ENCODE measurements around the gene SACM1L. TPM values are rescaled to one million over a fixed set of nuclear protein-coding genes. Genes with fewer than 3 reads are reported as not detected.

The SACM1L gene
- total and polyA plus RNA-seq, 2 of the 13 experiments (the other 11 are each of a cell fraction or from before 2014, with no cell fraction given) = 15.1 to 27.8 TPM

GRCh38 chr3:45715945-45716344 lies 26.7 kb downstream of the SACM1L start:
- Histone ChIP-seq H3K9me3 (ENCODE audit: low read length) (no peaks in the 10 kb centered on the region), H2AFZ (ENCODE audit: low read length) (no peak overlapping the region), H3K79me2 (ENCODE audit: insufficient read depth, low read length) (no peaks in the 10 kb centered on the region), H3K9ac (ENCODE audit: insufficient read depth, low read depth, low read length) (no peak overlapping the region), H3K4me2 (ENCODE audit: low read depth, low read length) (no peak overlapping the region), H3K4me1 (ENCODE audit: insufficient read depth, low read length) (no peaks in the 10 kb centered on the region), H3K4me3 (replicated peaks in 1 of 3; ENCODE audit: insufficient read depth in 1 of 3, low read depth in 2 of 3, low read length in 3 of 3) (no peak overlapping the region), H3K27ac (ENCODE audit: extremely low read length, insufficient read depth, low read length) (no peak overlapping the region), H4K20me1 (ENCODE audit: insufficient read depth, low read length) (no peaks in the 10 kb centered on the region), H3K36me3 (replicated peaks in 1 of 2; ENCODE audit: control insufficient read depth in 1 of 2, insufficient read depth in 2 of 2, low read length in 2 of 2) (peaks cover 9 to 38% of the 10 kb centered on the region in 2 experiments), H3K27me3 (ENCODE audit: control insufficient read depth in 1 of 2, insufficient read depth in 2 of 2, low read length in 2 of 2) (no peaks in the 10 kb centered on the region; a peak in 1 of 5 replicates)
- POLR2A ChIA-PET = no interaction called here
- intact Hi-C loops (cut with micrococcal nuclease; ENCODE audit: unreplicated experiment) (no loop called here), in situ Hi-C loops (cut with HindIII; ENCODE audit: extremely low pct_ligation_motif_present, low pct_unique_long_range_greater_than_20kb) (no loop called here)
- FAIRE-seq (no peak), ATAC-seq (no peak), DNase-seq (ENCODE audit: low spot score) (no peak)
- no TSS peak for BruUV-seq (replicated peaks)
- CTCF ChIA-PET (ENCODE audit: low intra/inter-chr PET ratio, low total read pairs) = no interaction called here
- TF ChIP-seq NCOR1 (IDR thresholded peaks at IDR 0.05; ENCODE audit: borderline replicate concordance, low read length) (no peak), SAP130 (CRISPR knock-in tag; IDR thresholded peaks at IDR 0.05; ENCODE audit: low read depth) (no peak), ZBED4 (CRISPR knock-in tag; IDR thresholded peaks at IDR 0.05; ENCODE audit: borderline replicate concordance) (no peak), IKZF4 (CRISPR knock-in tag; IDR thresholded peaks at IDR 0.05; ENCODE audit: borderline replicate concordance, low read depth, not compliant biosample characterization) (no peak), ZNF367 (CRISPR knock-in tag; IDR thresholded peaks at IDR 0.05; ENCODE audit: borderline replicate concordance) (no peak), ZNF512 (CRISPR knock-in tag; IDR thresholded peaks at IDR 0.05) (no peak)
- 76% methylated on average over 2 of the region's 2 CpGs for WGBS (ENCODE audit: low lambda C conversion rate)
